Prostate gland (tissue), 2 donors: ENCODE results near the gene CES5A. TPM values are rescaled to one million over a fixed set of nuclear protein-coding genes. Genes with fewer than 3 reads are reported as not detected.
"Not testable (repeated sequence)": the region's sequence is repeated elsewhere in the genome, so short reads cannot be mapped to it uniquely, and the experiment has no call there.

Experiments
- DNase-seq: peaks from one replicate; pipeline ENCODE4 v3.0.0-alpha.2; 2019; ENCODE audit warnings: low spot score
- H3K27ac ChIP-seq, 2 donors: fragments of 200-600 bp; sonication (generic); 2 replicates each; pipeline ENCODE4 v1.5.1; 2017 to 2019
- H3K27me3 ChIP-seq: fragments of 200-600 bp; sonication (generic); replicated peaks from 2 replicates; pipeline ENCODE4 v1.5.1; 2019; ENCODE audit not compliant: insufficient read depth
- H3K36me3 ChIP-seq, 2 donors: fragments of 200-600 bp; sonication (generic); 1 replicate in 1 of 2; 2 replicates in 1 of 2; pipeline versions ENCODE4 v1.5.1 to v1.8.1; 2017 to 2019
- H3K4me1 ChIP-seq: fragments of 200-600 bp; sonication (generic); replicated peaks from 2 replicates; pipeline ENCODE4 v1.5.1; 2019
- H3K4me3 ChIP-seq, 2 donors: fragments of 200-600 bp; sonication (generic); 2 replicates each; pipeline ENCODE4 v1.5.1; 2017 to 2019
- H3K9me3 ChIP-seq: fragments of 200-600 bp; sonication (generic); 2 replicates; pipeline ENCODE4 v1.5.1; 2017
- POLR2A ChIP-seq: fragments of 450-650 bp; IDR thresholded peaks from one replicate; pipeline ENCODE4 v1.6.1; 2016; ENCODE audit warnings: antibody characterized with exemption, mild to moderate bottlenecking
- POLR2AphosphoS5 ChIP-seq: sonication (generic); formaldehyde crosslinking; IDR thresholded peaks from one replicate; pipeline ENCODE4 v1.6.1; 2017; ENCODE audit warnings: antibody characterized with exemption
- WGBS: methylation state at CpG from one replicate; pipeline ENCODE4 v1.1.5; 2018; 5-methylcytosine and 5-hydroxymethylcytosine counted together
- intact Hi-C: fragments of 100-400 bp; cut with DNase I; formaldehyde crosslinking; loops from one replicate; pipeline ENCODE4 v1.14.2; 2022
- total RNA-seq, 2 donors: library from RNA; depleted of rRNA; stranded (reverse); fragments of >200 nt; gene quantifications; one replicate each; pipeline ENCODE4 v1.1.0, GENCODE V29; 2016
- TF ChIP-seq, protein P1 (sequence below), 4 experiments: fragments of 200-600 bp in 2 of 4; fragments of 450-650 bp in 2 of 4; sonication (generic) in 2 of 4; IDR thresholded peaks; 1 replicate in 3 of 4; 2 replicates in 1 of 4; pipeline ENCODE4 v1.5.1; 2016 to 2019; ENCODE audit warnings: antibody characterized with exemption in 4 of 4, mild to moderate bottlenecking in 2 of 4, moderate library complexity in 2 of 4

Gene CES5A
- total RNA-seq, 2 donors from 2014 or later = not detected

DNA sequence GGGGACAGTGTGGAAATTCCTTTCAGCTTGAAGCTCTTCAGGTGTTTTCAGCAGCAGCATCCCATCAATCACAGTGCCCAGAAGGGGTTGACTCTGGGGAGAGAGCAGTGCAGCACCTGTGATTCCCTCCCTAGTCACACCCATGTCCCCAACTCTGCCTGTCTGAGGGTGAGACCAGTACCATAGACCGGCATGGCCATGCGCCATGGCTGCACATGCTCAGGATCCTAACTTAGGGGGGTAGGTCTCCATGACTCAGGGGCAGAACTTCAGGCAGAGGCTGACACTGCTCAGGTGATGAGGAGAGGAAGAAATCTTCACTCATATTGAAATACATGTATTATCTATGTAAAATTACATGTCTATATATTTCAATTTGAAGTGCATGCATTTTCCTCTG lies 62.2 kb downstream of the CES5A start:
- no peaks in the 10 kb centered on the region for H3K36me3 ChIP-seq
- no peak for TF ChIP-seq POLR2A
- TF ChIP-seq, protein P1, sequence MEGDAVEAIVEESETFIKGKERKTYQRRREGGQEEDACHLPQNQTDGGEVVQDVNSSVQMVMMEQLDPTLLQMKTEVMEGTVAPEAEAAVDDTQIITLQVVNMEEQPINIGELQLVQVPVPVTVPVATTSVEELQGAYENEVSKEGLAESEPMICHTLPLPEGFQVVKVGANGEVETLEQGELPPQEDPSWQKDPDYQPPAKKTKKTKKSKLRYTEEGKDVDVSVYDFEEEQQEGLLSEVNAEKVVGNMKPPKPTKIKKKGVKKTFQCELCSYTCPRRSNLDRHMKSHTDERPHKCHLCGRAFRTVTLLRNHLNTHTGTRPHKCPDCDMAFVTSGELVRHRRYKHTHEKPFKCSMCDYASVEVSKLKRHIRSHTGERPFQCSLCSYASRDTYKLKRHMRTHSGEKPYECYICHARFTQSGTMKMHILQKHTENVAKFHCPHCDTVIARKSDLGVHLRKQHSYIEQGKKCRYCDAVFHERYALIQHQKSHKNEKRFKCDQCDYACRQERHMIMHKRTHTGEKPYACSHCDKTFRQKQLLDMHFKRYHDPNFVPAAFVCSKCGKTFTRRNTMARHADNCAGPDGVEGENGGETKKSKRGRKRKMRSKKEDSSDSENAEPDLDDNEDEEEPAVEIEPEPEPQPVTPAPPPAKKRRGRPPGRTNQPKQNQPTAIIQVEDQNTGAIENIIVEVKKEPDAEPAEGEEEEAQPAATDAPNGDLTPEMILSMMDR (IDR thresholded peaks at IDR 0.05) = no peak
- no peaks in the 10 kb centered on the region for H3K4me1 ChIP-seq
- no peaks in the 10 kb centered on the region for H3K9me3 ChIP-seq
- no peaks in the 10 kb centered on the region for H3K27me3 ChIP-seq
- no peak overlapping the region for H3K4me3 ChIP-seq
- DNase-seq = no peak
- H3K27ac ChIP-seq = no peak overlapping the region
- 50% methylated on average over 2 of the region's 2 CpGs for WGBS
- intact Hi-C loops = no loop called here

DNA sequence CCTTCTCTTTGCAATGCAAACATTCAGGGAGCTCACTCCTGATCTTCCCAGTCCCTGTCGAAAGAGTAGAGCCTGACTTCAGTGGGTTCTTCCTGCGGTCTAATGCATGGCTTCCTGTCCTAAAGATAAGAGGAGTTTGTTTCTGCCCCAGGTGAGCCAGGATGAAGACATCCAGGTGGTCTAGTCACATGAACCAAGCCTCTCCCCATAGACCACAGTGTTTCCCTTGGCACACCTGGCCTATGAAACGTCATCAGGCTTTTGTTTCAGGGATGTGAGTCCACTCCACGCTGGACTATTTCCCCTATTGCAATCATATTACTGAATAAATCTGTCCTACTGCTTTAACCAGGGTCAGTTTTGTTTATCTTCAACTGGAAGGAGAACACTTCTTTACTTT lies 63.4 kb downstream of the CES5A start:
- intact Hi-C loops = no loop called here
- Histone ChIP-seq H3K27me3 (no peaks in the 10 kb centered on the region), H3K27ac (no peak overlapping the region), H3K9me3 (no peaks in the 10 kb centered on the region), H3K36me3 (no peaks in the 10 kb centered on the region), H3K4me1 (no peaks in the 10 kb centered on the region), H3K4me3 (no peak overlapping the region)
- 56% methylated on average over 4 of the region's 4 CpGs for WGBS
- no peak for DNase-seq
- TF ChIP-seq POLR2AphosphoS5 (no peak), POLR2A (no peak)
- TF ChIP-seq, protein P1 (IDR thresholded peaks at IDR 0.05) = no peak

DNA sequence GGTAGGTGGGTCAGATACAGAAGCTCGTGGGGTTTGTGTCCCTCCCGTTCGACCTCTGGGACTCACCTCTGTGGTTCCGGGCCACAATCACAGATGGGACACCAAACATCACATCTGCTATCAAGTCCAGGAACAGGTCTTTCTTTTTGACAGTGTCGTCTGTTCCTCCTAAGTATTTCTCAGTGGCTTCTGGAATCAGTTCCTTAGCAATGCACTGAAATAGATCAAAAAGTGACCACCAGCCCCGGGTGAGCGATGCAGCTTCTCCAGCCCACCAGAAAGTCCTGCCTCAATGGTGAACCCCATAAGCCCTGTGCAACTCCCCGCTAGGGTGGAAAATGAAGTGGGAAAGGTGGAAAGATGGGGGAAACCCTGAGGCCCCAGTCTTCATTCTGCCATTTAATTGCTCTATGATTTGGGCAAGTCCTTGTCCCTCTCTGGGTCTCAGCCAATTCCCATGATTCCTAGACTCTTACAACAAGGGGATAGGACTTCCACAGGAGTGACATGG lies 64.7 kb downstream of the CES5A start:
- 78% methylated on average over 8 of the region's 8 CpGs for WGBS
- intact Hi-C loops = no loop called here
- no peaks in the 10 kb centered on the region for H3K27me3 ChIP-seq
- no peak overlapping the region for H3K4me3 ChIP-seq
- TF ChIP-seq POLR2AphosphoS5 (no peak), POLR2A (no peak)
- TF ChIP-seq, protein P1 (IDR thresholded peaks at IDR 0.05) = no peak
- H3K4me1 ChIP-seq = no peaks in the 10 kb centered on the region
- DNase-seq = no peak
- no peaks in the 10 kb centered on the region for H3K9me3 ChIP-seq
- no peaks in the 10 kb centered on the region for H3K36me3 ChIP-seq
- no peak overlapping the region for H3K27ac ChIP-seq

DNA sequence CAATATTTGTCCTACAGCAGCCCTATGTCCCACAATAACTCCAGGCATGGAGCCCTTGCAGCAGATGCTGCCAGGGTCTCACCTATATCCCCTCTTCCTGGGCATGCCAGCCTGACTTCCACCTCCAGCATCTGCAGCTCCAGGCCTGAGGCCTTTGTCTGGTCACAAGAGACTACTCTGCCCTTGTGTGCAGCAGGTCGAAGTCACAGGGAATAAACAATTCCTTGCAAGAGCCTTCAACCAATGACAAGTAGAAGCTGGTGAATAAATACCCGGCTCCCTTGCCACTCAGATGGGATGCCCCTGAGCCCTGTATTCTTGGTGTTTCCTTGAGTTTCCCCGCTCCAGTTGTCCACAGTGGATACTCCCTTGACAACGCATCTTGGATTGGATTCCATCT lies 65.3 kb downstream of the CES5A start:
- intact Hi-C loops = no loop called here
- no peak for DNase-seq

DNA sequence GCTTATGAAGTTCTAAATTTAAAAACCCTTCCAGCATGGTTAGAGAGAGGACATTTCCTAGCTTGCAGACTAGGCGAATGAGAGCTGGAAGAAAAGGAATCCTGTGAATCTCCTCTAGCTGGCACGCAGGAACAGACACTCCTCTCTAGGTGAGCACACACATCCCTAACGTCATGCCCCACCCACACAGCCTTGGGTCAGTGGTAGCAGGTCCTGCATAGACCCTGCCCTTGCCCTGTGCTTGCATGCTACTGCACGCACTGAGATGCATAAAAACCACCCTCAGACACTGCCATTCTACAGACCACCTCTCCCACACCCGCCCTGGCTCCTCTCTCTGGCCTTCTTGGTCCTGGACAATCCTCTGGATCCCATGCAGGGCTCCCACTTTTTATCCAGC lies 65.8 kb downstream of the CES5A start:
- Histone ChIP-seq H3K4me3 (no peak overlapping the region), H3K9me3 (no peaks in the 10 kb centered on the region), H3K27ac (no peak overlapping the region), H3K27me3 (no peaks in the 10 kb centered on the region), H3K36me3 (no peaks in the 10 kb centered on the region), H3K4me1 (no peaks in the 10 kb centered on the region)
- 79% methylated on average over 5 of the region's 5 CpGs for WGBS
- intact Hi-C loops = no loop called here
- DNase-seq = no peak
- TF ChIP-seq, protein P1 (IDR thresholded peaks at IDR 0.05) = no peak
- TF ChIP-seq POLR2A (no peak), POLR2AphosphoS5 (no peak)

More for the DNA sequence above, 65.3 kb downstream of the CES5A start:
- Histone ChIP-seq H3K27me3 (no peaks in the 10 kb centered on the region), H3K4me1 (no peaks in the 10 kb centered on the region), H3K9me3 (no peaks in the 10 kb centered on the region), H3K27ac (no peak overlapping the region), H3K4me3 (no peak overlapping the region), H3K36me3 (no peaks in the 10 kb centered on the region)
- 93% methylated on average over 4 of the region's 4 CpGs for WGBS
- TF ChIP-seq POLR2A (no peak), POLR2AphosphoS5 (no peak)
- TF ChIP-seq, protein P1 (IDR thresholded peaks at IDR 0.05) = no peak

DNA sequence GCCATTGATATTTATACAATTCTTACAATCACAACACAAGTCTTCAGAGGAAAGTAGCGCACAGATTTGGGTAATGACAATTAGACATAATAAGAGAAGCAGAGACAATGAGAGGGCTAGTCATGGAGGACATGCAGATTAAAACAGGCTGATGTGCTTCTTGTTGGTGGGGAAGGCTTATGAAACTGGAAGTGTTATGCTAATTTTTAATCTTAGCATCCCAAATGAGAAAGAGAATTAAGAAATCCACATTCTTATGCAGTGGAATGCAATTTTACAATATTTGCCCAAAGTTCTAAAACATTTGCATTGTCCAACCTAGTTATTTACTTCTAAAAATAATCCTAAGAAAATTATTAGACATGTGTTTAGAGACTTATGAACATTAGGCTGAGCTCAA lies 66.9 kb downstream of the CES5A start:
- DNase-seq, H3K4me1 ChIP-seq, H3K27ac ChIP-seq, H3K27me3 ChIP-seq, H3K4me3 ChIP-seq, H3K36me3 ChIP-seq, H3K9me3 ChIP-seq, intact Hi-C loops: not testable (repeated sequence)
- 85% methylated on average over 1 of the region's 1 CpG for WGBS

DNA sequence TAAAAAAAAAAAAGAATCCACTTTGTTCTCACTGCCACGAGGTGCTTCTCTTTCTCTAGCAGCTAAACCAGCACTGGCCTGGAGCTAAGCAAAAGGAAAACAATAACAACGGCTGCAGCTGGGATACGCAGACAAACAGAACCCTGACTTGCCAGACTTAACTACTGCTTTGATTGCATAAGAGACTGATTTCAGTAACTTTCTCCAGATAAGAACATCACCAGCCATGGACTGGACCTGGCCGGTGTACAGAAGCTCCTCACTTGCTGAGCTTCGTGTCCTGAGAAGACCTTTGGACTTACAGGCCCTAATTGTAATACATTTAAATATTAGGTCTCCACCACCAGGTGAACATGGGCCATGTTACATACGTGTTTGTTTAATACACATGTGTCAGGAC lies 70.1 kb downstream of the CES5A start:
- WGBS = no CpG with 5 or more reads among the region's 6 CpGs
- H3K27me3 ChIP-seq, H3K36me3 ChIP-seq, intact Hi-C loops, DNase-seq, H3K4me3 ChIP-seq, H3K27ac ChIP-seq, H3K4me1 ChIP-seq, H3K9me3 ChIP-seq: not testable (repeated sequence)

DNA sequence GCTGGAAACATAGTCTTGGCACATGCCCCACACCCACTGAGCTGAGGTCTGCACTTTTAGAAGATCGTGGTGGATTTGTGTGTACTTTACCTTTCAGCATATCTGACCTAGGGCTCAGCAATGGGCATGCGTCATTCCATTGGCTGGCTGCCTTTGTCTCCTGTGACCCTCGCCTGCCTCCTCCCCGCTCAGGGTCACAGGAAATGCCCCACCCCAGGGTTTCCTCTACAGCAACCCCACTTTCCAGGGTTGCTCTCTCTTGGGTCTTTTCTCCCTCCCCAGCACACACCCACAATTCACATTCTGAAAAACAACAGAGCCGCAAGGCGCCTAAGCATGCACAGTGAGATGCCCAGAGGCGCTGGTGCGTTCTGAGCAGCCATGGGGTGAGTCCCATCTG lies 71.5 kb downstream of the CES5A start:
- H3K4me1 ChIP-seq, H3K27ac ChIP-seq, DNase-seq, H3K9me3 ChIP-seq, H3K27me3 ChIP-seq, H3K36me3 ChIP-seq, H3K4me3 ChIP-seq, intact Hi-C loops: not testable (repeated sequence)
- WGBS = no CpG with 5 or more reads among the region's 8 CpGs
